Skeletal muscle tissue (tissue), 4 donors: ENCODE data around the gene ARHGAP6. TPM values are rescaled to one million over a fixed set of nuclear protein-coding genes. Genes with fewer than 3 reads are reported as not detected.
A peak's percentile ranks its signal among the peaks of the same experiment; 100 is the strongest.

Experiments
- H3K27ac ChIP-seq: one replicate; pipeline ENCODE4 v1.7.0; 2013; ENCODE audit warnings: mild to moderate bottlenecking, low read depth, low read length, inconsistent platforms
- H3K27me3 ChIP-seq, 3 donors: one replicate each; pipeline ENCODE4 v1.7.0; 2013; ENCODE audit warnings: low read length in 3 of 3; ENCODE audit not compliant: control insufficient read depth in 3 of 3, insufficient read depth in 3 of 3
- H3K36me3 ChIP-seq, 3 donors: one replicate each; pipeline ENCODE4 v1.7.0; 2013; ENCODE audit warnings: low read length in 3 of 3; ENCODE audit not compliant: control insufficient read depth in 3 of 3, insufficient read depth in 3 of 3
- H3K4me1 ChIP-seq, 3 donors: one replicate each; pipeline ENCODE4 v1.7.0; 2013; ENCODE audit warnings: low read length in 3 of 3, mild to moderate bottlenecking in 3 of 3; ENCODE audit not compliant: control insufficient read depth in 3 of 3, insufficient read depth in 3 of 3
- H3K4me3 ChIP-seq, 3 donors: one replicate each; pipeline ENCODE4 v1.7.0; 2013; ENCODE audit warnings: low read length in 3 of 3
- H3K9ac ChIP-seq, 3 donors: one replicate each; pipeline ENCODE4 v1.7.0; 2013; ENCODE audit warnings: low read length in 3 of 3, mild to moderate bottlenecking in 3 of 3, moderate library complexity in 2 of 3, low read depth in 1 of 3
- H3K9me3 ChIP-seq, 3 donors: one replicate each; pipeline ENCODE4 v1.7.0; 2013; ENCODE audit warnings: low read length in 3 of 3; ENCODE audit not compliant: control insufficient read depth in 3 of 3
- total RNA-seq: library from RNA; depleted of rRNA; stranded (reverse); fragments of >200 nt; gene quantifications from one replicate; pipeline ENCODE4 v1.2.3, GENCODE V29; 2014
- donor health status: Osteomylitis.

Gene ARHGAP6
- total RNA-seq, 1 donor from 2014 or later: 8.4 TPM

GRCh38 chrX:11319806-11320520 lies 345.8 kb downstream of the ARHGAP6 start:
- H3K9ac ChIP-seq: no peak overlapping the region
- H3K4me3 ChIP-seq: no peak overlapping the region
- H3K9me3 ChIP-seq: peaks cover 0 to 4% (median 0%) of the 10 kb centered on the region in 3 donors
- no peaks in the 10 kb centered on the region for H3K36me3 ChIP-seq
- no peaks in the 10 kb centered on the region for H3K27me3 ChIP-seq
- no peak overlapping the region for H3K27ac ChIP-seq
- H3K4me1 ChIP-seq: no peaks in the 10 kb centered on the region

GRCh38 chrX:11311706-11312105 lies 354.0 kb downstream of the ARHGAP6 start:
- no peaks in the 10 kb centered on the region for H3K9me3 ChIP-seq
- no peak overlapping the region for H3K4me3 ChIP-seq
- no peaks in the 10 kb centered on the region for H3K27me3 ChIP-seq
- H3K4me1 ChIP-seq: peaks cover 0 to 6% (median 0%) of the 10 kb centered on the region in 3 donors
- H3K36me3 ChIP-seq: no peaks in the 10 kb centered on the region
- no peak overlapping the region for H3K27ac ChIP-seq
- H3K9ac ChIP-seq: no peak overlapping the region

DNA sequence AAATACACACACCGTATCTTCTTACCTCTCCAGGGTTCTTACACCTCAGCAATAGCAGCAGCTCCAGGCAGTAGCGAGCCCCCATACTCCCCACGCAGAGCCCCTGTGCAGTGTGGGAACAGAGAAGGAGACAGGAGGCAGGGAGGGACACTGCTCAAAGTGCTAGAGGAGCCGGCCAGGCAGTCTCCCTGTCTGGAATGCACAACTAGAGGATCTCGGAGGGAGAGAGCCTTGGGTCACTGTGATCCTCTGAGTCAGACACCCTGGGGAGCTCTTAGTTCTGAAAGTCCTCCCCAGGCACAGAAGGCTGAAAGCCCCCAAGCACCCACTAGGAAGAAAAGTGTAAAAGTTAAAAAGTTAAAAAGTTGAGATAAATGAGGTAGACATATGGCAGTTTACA lies 356.5 kb downstream of the ARHGAP6 start:
- H3K9me3 ChIP-seq: no peaks in the 10 kb centered on the region
- peak overlapping the region in 1 of 3 donors; percentile 33 for H3K9ac ChIP-seq
- H3K36me3 ChIP-seq: no peaks in the 10 kb centered on the region
- H3K27ac ChIP-seq: no peak overlapping the region
- H3K27me3 ChIP-seq: no peaks in the 10 kb centered on the region
- H3K4me3 ChIP-seq: peak overlapping the region in 1 of 3 donors; percentile 41
- H3K4me1 ChIP-seq: peaks cover 0 to 6% (median 0%) of the 10 kb centered on the region in 3 donors

GRCh38 chrX:11305641-11306040 lies 360.1 kb downstream of the ARHGAP6 start:
- Histone ChIP-seq H3K4me1 (peaks cover 0 to 6% (median 0%) of the 10 kb centered on the region in 3 donors), H3K9me3 (no peaks in the 10 kb centered on the region), H3K9ac (no peak overlapping the region), H3K27ac (no peak overlapping the region), H3K4me3 (no peak overlapping the region), H3K27me3 (no peaks in the 10 kb centered on the region), H3K36me3 (no peaks in the 10 kb centered on the region)

- H3K4me3 ChIP-seq: no peak overlapping the region
- no peaks in the 10 kb centered on the region for H3K27me3 ChIP-seq
- peaks cover 0 to 6% (median 0%) of the 10 kb centered on the region in 3 donors for H3K4me1 ChIP-seq
- H3K36me3 ChIP-seq: no peaks in the 10 kb centered on the region
- no peak overlapping the region for H3K27ac ChIP-seq
- no peak overlapping the region for H3K9ac ChIP-seq
- H3K9me3 ChIP-seq: no peaks in the 10 kb centered on the region
Observed at GRCh38 chrX:11304829-11305228, 360.9 kb downstream of the ARHGAP6 start.

- no peaks in the 10 kb centered on the region for H3K4me1 ChIP-seq
- no peak overlapping the region for H3K4me3 ChIP-seq
- H3K36me3 ChIP-seq: no peaks in the 10 kb centered on the region
- H3K9ac ChIP-seq: no peak overlapping the region
- no peak overlapping the region for H3K27ac ChIP-seq
- no peaks in the 10 kb centered on the region for H3K9me3 ChIP-seq
- no peaks in the 10 kb centered on the region for H3K27me3 ChIP-seq
Observed at GRCh38 chrX:11298600-11298999, 367.1 kb downstream of the ARHGAP6 start.

GRCh38 chrX:11296051-11296450 lies 369.7 kb downstream of the ARHGAP6 start:
- Histone ChIP-seq H3K9me3 (no peaks in the 10 kb centered on the region), H3K4me3 (no peak overlapping the region), H3K4me1 (no peaks in the 10 kb centered on the region), H3K27me3 (no peaks in the 10 kb centered on the region), H3K27ac (no peak overlapping the region), H3K36me3 (no peaks in the 10 kb centered on the region), H3K9ac (no peak overlapping the region)

GRCh38 chrX:11293113-11293512 lies 372.6 kb downstream of the ARHGAP6 start, which contains the start of gene AMELX:
TSS of gene AMELX (plus strand) at chrX:11293413. CDS start at chrX:11294789, 1,376 bp downstream.
- no peaks in the 10 kb centered on the region for H3K27me3 ChIP-seq
- H3K4me1 ChIP-seq: no peaks in the 10 kb centered on the region
- no peaks in the 10 kb centered on the region for H3K9me3 ChIP-seq
- no peak within 1 kb of the TSS for H3K4me3 ChIP-seq
- no peak within 1 kb of the TSS for H3K27ac ChIP-seq
- no peaks in the 10 kb centered on the region for H3K36me3 ChIP-seq
- no peak within 1 kb of the TSS for H3K9ac ChIP-seq

- H3K27me3 ChIP-seq: no peaks in the 10 kb centered on the region
- no peak overlapping the region for H3K9ac ChIP-seq
- H3K4me3 ChIP-seq: no peak overlapping the region
- no peak overlapping the region for H3K27ac ChIP-seq
- no peaks in the 10 kb centered on the region for H3K9me3 ChIP-seq
- H3K4me1 ChIP-seq: no peaks in the 10 kb centered on the region
- no peaks in the 10 kb centered on the region for H3K36me3 ChIP-seq
Observed at GRCh38 chrX:11290416-11291102, 375.2 kb downstream of the ARHGAP6 start.

- H3K4me3 ChIP-seq: no peak overlapping the region
- no peak overlapping the region for H3K27ac ChIP-seq
- no peaks in the 10 kb centered on the region for H3K9me3 ChIP-seq
- H3K4me1 ChIP-seq: no peaks in the 10 kb centered on the region
- no peak overlapping the region for H3K9ac ChIP-seq
- no peaks in the 10 kb centered on the region for H3K27me3 ChIP-seq
- no peaks in the 10 kb centered on the region for H3K36me3 ChIP-seq
Observed at GRCh38 chrX:11287505-11287904, 378.2 kb downstream of the ARHGAP6 start.
